ENCODE data around the gene PAXX.
"Not testable (repeated sequence)": the region's sequence is repeated elsewhere in the genome, so short reads cannot be mapped to it uniquely, and the experiment has no call there.

DNA sequence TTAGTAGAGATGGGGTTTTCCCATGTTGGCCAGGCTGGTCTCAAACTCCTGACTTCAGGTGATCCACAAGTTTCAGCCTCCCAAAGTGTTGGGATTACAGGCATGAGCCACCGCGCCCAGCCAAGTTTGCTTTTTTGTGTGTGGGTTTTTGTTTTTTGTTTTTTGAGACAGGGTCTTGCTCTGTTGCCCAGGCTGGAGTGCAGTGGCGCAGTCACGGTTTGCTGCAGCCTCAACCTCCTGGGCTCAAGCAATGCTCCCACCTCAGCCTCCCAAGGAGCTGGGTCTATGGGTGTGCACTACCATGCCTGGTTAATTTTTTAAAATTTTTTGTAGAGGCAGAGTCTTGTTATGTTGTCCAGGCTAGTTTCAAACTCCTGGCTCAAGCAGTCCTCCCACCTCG lies 41.3 kb downstream of the PAXX start:
- TF ChIP-seq POLR2A (IDR thresholded peaks at IDR 0.05; ENCODE audit: low read length); GATA1 (IDR thresholded peaks at IDR 0.05; ENCODE audit: low read depth, low read length): not testable (repeated sequence)
